H9 (cell line): ENCODE data around the gene TXNDC11. TPM values are rescaled to one million over a fixed set of nuclear protein-coding genes. Genes with fewer than 3 reads are reported as not detected.

ENCODE experiments used
- DNase-seq: peaks from one replicate; pipeline ENCODE4 v3.0.0-alpha.2; 2017
- H2AFZ ChIP-seq: one replicate; pipeline ENCODE4 v1.6.1; 2013; ENCODE audit warnings: mild to moderate bottlenecking, low read length, control low read depth, moderate library complexity
- H2AK5ac ChIP-seq: 2 replicates; pipeline ENCODE4 v1.6.1; 2013; ENCODE audit warnings: low read length, control low read depth, mixed read lengths; ENCODE audit not compliant: insufficient read length
- H2BK120ac ChIP-seq: one replicate; pipeline ENCODE4 v1.6.1; 2013; ENCODE audit warnings: low read depth, mild to moderate bottlenecking, low read length, control low read depth, inconsistent platforms; ENCODE audit not compliant: poor library complexity, severe bottlenecking
- H2BK12ac ChIP-seq: 2 replicates; pipeline ENCODE4 v1.6.1; 2013; ENCODE audit warnings: low read length, control low read depth, mixed read lengths, low read depth; ENCODE audit not compliant: insufficient read length
- H2BK15ac ChIP-seq: 2 replicates; pipeline ENCODE4 v1.6.1; 2013; ENCODE audit warnings: low read depth, low read length, control low read depth
- H2BK20ac ChIP-seq: one replicate; pipeline ENCODE4 v1.6.1; 2013; ENCODE audit warnings: low read depth, mild to moderate bottlenecking, low read length, control low read depth, inconsistent platforms; ENCODE audit not compliant: poor library complexity, severe bottlenecking
- H2BK5ac ChIP-seq: 2 replicates; pipeline ENCODE4 v1.6.1; 2013; ENCODE audit warnings: low read length, control low read depth, mixed read lengths; ENCODE audit not compliant: insufficient read length
- H3K14ac ChIP-seq: 2 replicates; pipeline ENCODE4 v1.6.1; 2013; ENCODE audit warnings: low read length, control low read depth; ENCODE audit not compliant: insufficient read depth
- H3K18ac ChIP-seq: 2 replicates; pipeline ENCODE4 v1.6.1; 2013; ENCODE audit warnings: low read depth, mild to moderate bottlenecking, mixed read lengths, low read length, control low read depth; ENCODE audit not compliant: insufficient read length
- H3K23ac ChIP-seq: 2 replicates; pipeline ENCODE4 v1.6.1; 2013; ENCODE audit warnings: low read length, control low read depth, mixed read lengths, low read depth; ENCODE audit not compliant: insufficient read length
- H3K23me2 ChIP-seq: 2 replicates; pipeline ENCODE4 v1.6.1; 2013; ENCODE audit warnings: low read depth, mild to moderate bottlenecking, mixed read lengths, low read length, control low read depth; ENCODE audit not compliant: insufficient read length, poor library complexity, severe bottlenecking
- H3K27ac ChIP-seq: 2 replicates; pipeline ENCODE4 v1.5.1; 2013; ENCODE audit warnings: low read length, control low read depth, mixed read lengths, low read depth; ENCODE audit not compliant: insufficient read length
- H3K27me3 ChIP-seq: 2 replicates; pipeline ENCODE4 v1.6.1; 2013; ENCODE audit warnings: low read length, control low read depth, inconsistent platforms; ENCODE audit not compliant: insufficient read depth
- H3K4ac ChIP-seq: 2 replicates; pipeline ENCODE4 v1.6.1; 2013; ENCODE audit warnings: low read depth, mild to moderate bottlenecking, control low read depth, inconsistent platforms, low read length, moderate library complexity
- H3K4me1 ChIP-seq: 2 replicates; pipeline ENCODE4 v1.6.1; 2013; ENCODE audit warnings: low read length, control low read depth, inconsistent platforms; ENCODE audit not compliant: insufficient read depth
- H3K4me2 ChIP-seq: 2 replicates; pipeline ENCODE4 v1.6.1; 2013; ENCODE audit warnings: low read length, control low read depth, mixed read lengths; ENCODE audit not compliant: insufficient read length, insufficient read depth
- H3K56ac ChIP-seq: 2 replicates; pipeline ENCODE4 v1.6.1; 2013; ENCODE audit warnings: low read depth, mild to moderate bottlenecking, mixed read lengths, low read length, control low read depth; ENCODE audit not compliant: insufficient read length
- H3K79me1 ChIP-seq: 2 replicates; pipeline ENCODE4 v1.6.1; 2013; ENCODE audit warnings: low read depth, mild to moderate bottlenecking, moderate library complexity, low read length, control low read depth, inconsistent platforms; ENCODE audit not compliant: insufficient read depth, poor library complexity, severe bottlenecking
- H3K79me2 ChIP-seq: 2 replicates; pipeline ENCODE4 v1.6.1; 2013; ENCODE audit warnings: low read length, control low read depth, inconsistent platforms; ENCODE audit not compliant: insufficient read depth
- H3K9ac ChIP-seq: 2 replicates; pipeline ENCODE4 v1.6.1; 2013; ENCODE audit warnings: low read length, control low read depth, mixed read lengths; ENCODE audit not compliant: insufficient read length; ENCODE audit errors: extremely low read depth
- H3K9me3 ChIP-seq: one replicate; pipeline ENCODE4 v1.6.1; 2013; ENCODE audit warnings: low read depth, low read length, inconsistent platforms; ENCODE audit not compliant: control insufficient read depth
- H3T11ph ChIP-seq: one replicate; pipeline ENCODE4 v1.6.1; 2013; ENCODE audit warnings: mild to moderate bottlenecking, low read length, control low read depth, inconsistent platforms
- H4K20me1 ChIP-seq: one replicate; pipeline ENCODE4 v1.6.1; 2013; ENCODE audit not compliant: control insufficient read depth, insufficient read length, insufficient read depth
- H4K5ac ChIP-seq: 2 replicates; pipeline ENCODE4 v1.6.1; 2013; ENCODE audit warnings: low read depth, mild to moderate bottlenecking, mixed read lengths, low read length, control low read depth; ENCODE audit not compliant: insufficient read length
- H4K8ac ChIP-seq: replicated peaks from 2 replicates; pipeline ENCODE4 v1.6.1; 2013; ENCODE audit warnings: low read length, control low read depth, mixed read lengths, low read depth; ENCODE audit not compliant: insufficient read length
- H4K91ac ChIP-seq: 2 replicates; pipeline ENCODE4 v1.6.1; 2013; ENCODE audit warnings: low read depth, mild to moderate bottlenecking, moderate library complexity, mixed read lengths, low read length, control low read depth; ENCODE audit not compliant: insufficient read length
- H3K27ac Mint-ChIP-seq, 3 experiments: 2 replicates in 2 of 3; 3 replicates in 1 of 3; pipeline ENCODE4 v1.8.0; 2020 to 2021; ENCODE audit warnings: mixed read lengths in 3 of 3, mild to moderate bottlenecking in 1 of 3, moderate library complexity in 1 of 3
- H3K27me3 Mint-ChIP-seq: 2 replicates; pipeline ENCODE4 v1.8.0; 2021; ENCODE audit warnings: low read depth, mild to moderate bottlenecking, moderate library complexity, mixed read lengths
- H3K36me3 Mint-ChIP-seq, 3 experiments: 2 replicates in 2 of 3; 3 replicates in 1 of 3; pipeline ENCODE4 v1.8.0; 2020 to 2021; ENCODE audit warnings: low read depth in 3 of 3, mixed read lengths in 3 of 3; ENCODE audit not compliant: insufficient read depth in 1 of 3
- H3K4me1 Mint-ChIP-seq, 2 experiments: 2 replicates each; pipeline ENCODE4 v1.8.0; 2020; ENCODE audit warnings: mixed read lengths in 2 of 2
- H3K4me3 Mint-ChIP-seq, 2 experiments: 2 replicates in 1 of 2; 3 replicates in 1 of 2; pipeline ENCODE4 v1.8.0; 2020 to 2021; ENCODE audit warnings: mild to moderate bottlenecking in 2 of 2, mixed read lengths in 2 of 2, moderate library complexity in 1 of 2
- H3K9me3 Mint-ChIP-seq, 2 experiments: 2 replicates in 1 of 2; 3 replicates in 1 of 2; pipeline ENCODE4 v1.8.0; 2020; ENCODE audit warnings: mild to moderate bottlenecking in 2 of 2, mixed read lengths in 2 of 2, moderate library complexity in 1 of 2
- WGBS: extraction: QIAGEN DNeasy Blood & Tissue Kit; methylation state at CpG from one replicate; pipeline ENCODE4 v1.1.7; 2013; ENCODE audit warnings: missing lambda C conversion rate, low lambda C conversion rate, mixed read lengths; ENCODE audit not compliant: insufficient read length; ENCODE audit errors: extremely low coverage; 5-methylcytosine and 5-hydroxymethylcytosine counted together
- total RNA-seq: library from RNA; stranded (reverse); gene quantifications from 2 replicates; pipeline ENCODE4 v1.2.1, GENCODE V29; 2021
- TF ChIP-seq, protein P1 (sequence below): fragments of 200-600 bp; sonication (generic); conservative IDR thresholded peaks from 3 replicates; pipeline ENCODE4 v1.8.0; 2021; ENCODE audit warnings: antibody characterized with exemption, mild to moderate bottlenecking

TXNDC11 gene
- total RNA-seq, 1 experiment from 2014 or later, result 12.2 TPM

DNA sequence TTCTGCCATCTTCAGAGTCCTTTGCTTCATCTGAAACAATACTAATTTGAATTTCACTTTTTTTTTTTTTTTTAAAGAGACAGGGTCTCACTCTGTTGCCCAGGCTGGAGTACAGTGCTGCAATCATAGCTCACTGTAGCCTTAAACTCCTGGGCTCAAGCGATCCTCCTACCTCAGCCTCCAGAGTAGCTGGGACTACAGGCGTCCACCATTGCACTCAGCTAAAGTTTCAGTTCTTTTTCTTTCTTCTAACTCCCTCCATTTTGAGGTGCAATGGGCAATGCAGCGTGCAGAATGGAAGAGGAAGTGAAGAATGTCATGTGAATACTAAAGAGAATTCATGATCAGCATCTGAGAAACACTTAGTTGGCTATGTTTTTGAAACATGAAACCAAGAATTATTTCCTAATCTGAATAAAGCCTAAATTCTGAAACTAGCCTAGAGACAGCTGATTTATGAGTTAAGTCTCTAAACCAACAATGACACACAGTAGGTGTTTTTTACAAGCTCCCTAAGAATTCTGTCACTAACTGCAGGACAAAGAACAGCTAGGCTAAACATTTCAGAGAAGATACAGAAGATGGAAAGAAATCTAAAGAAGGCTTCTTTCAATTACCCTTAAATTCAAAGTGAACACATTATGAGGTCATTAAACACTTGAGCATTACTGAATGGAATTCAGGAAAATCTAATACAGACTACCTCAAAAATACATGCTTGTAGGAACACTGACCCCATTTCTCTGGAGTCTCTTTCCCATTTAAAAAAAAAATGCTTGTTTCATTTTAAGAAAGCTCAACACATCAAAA lies 53.4 kb downstream of the TXNDC11 start:
- H2BK120ac ChIP-seq, result no peak overlapping the region
- no peak overlapping the region for H2BK20ac ChIP-seq
- no peaks in the 10 kb centered on the region for H3K79me1 ChIP-seq
- no peak overlapping the region for H3K4ac ChIP-seq
- Mint-ChIP-seq H3K9me3 (no peaks in the 10 kb centered on the region), H3K4me1 (no peaks in the 10 kb centered on the region), H3K4me3 (no peak overlapping the region), H3K27ac (no peak overlapping the region), H3K36me3 (peaks cover 2 to 53% (median 40%) of the 10 kb centered on the region in 3 experiments; a peak in 6 of 7 replicates), H3K27me3 (no peaks in the 10 kb centered on the region)
- no peaks in the 10 kb centered on the region for H3K27me3 ChIP-seq
- H3K79me2 ChIP-seq, result no peaks in the 10 kb centered on the region
- no peak overlapping the region for H4K8ac ChIP-seq
- H2BK5ac ChIP-seq, result no peak overlapping the region
- no peak overlapping the region for H2BK15ac ChIP-seq
- no peaks in the 10 kb centered on the region for H3K4me1 ChIP-seq
- no CpG with 5 or more reads among the region's 3 CpGs for WGBS
- no peak overlapping the region for H3K23ac ChIP-seq
- H4K5ac ChIP-seq, result no peak overlapping the region
- no peak overlapping the region for H2AK5ac ChIP-seq
- no peak overlapping the region for H3K14ac ChIP-seq
- no peak overlapping the region for H3K9ac ChIP-seq
- no peak overlapping the region for H4K91ac ChIP-seq
- H4K20me1 ChIP-seq, result no peaks in the 10 kb centered on the region
- H2AFZ ChIP-seq, result no peak overlapping the region
- H3K18ac ChIP-seq, result no peak overlapping the region
- no peaks in the 10 kb centered on the region for H3K23me2 ChIP-seq
- no peak overlapping the region for H3T11ph ChIP-seq
- no peak overlapping the region for H3K27ac ChIP-seq
- no peak overlapping the region for H3K56ac ChIP-seq
- H2BK12ac ChIP-seq, result no peak overlapping the region
- TF ChIP-seq, protein P1, sequence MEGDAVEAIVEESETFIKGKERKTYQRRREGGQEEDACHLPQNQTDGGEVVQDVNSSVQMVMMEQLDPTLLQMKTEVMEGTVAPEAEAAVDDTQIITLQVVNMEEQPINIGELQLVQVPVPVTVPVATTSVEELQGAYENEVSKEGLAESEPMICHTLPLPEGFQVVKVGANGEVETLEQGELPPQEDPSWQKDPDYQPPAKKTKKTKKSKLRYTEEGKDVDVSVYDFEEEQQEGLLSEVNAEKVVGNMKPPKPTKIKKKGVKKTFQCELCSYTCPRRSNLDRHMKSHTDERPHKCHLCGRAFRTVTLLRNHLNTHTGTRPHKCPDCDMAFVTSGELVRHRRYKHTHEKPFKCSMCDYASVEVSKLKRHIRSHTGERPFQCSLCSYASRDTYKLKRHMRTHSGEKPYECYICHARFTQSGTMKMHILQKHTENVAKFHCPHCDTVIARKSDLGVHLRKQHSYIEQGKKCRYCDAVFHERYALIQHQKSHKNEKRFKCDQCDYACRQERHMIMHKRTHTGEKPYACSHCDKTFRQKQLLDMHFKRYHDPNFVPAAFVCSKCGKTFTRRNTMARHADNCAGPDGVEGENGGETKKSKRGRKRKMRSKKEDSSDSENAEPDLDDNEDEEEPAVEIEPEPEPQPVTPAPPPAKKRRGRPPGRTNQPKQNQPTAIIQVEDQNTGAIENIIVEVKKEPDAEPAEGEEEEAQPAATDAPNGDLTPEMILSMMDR, result no peak
- H3K9me3 ChIP-seq, result no peaks in the 10 kb centered on the region
- DNase-seq, result no peak
- no peak overlapping the region for H3K4me2 ChIP-seq
